B cell (primary cell): ENCODE results near the gene PGAM2. TPM values are rescaled to one million over a fixed set of nuclear protein-coding genes. Genes with fewer than 3 reads are reported as not detected.
A peak's percentile ranks its signal among the peaks of the same experiment; 100 is the strongest.

Experiments used
- ATAC-seq: fragments of 200-7000 bp; cut with Tn5 transposase; one replicate; pipeline ENCODE4 v1.10.0; 2021; ENCODE audit warnings: low read depth, mild to moderate bottlenecking, moderate number of reproducible peaks, moderate library complexity
- CTCF ChIA-PET: fragments of 350-600 bp; sonication (Branson Sonifier 250); formaldehyde crosslinking; loops from one replicate; lab custom pipeline; 2021; ENCODE audit warnings: antibody characterized with exemption, inconsistent platforms; lab: Charles Lee
- POLR2A ChIA-PET: fragments of 350-600 bp; sonication (Branson Sonifier 250); formaldehyde crosslinking; loops from one replicate; lab custom pipeline; 2021; ENCODE audit warnings: antibody characterized with exemption; lab: Charles Lee
- DNase-seq: peaks from one replicate; pipeline ENCODE4 v3.0.0; 2013
- H2AFZ ChIP-seq: 2 replicates; pipeline ENCODE4 v1.6.1; 2012; ENCODE audit warnings: mild to moderate bottlenecking, low read depth, low read length; ENCODE audit not compliant: insufficient read depth, poor library complexity, severe bottlenecking
- H3K27ac ChIP-seq, 2 donors: 1 replicate in 1 of 2; 2 replicates in 1 of 2; pipeline ENCODE4 v1.5.1; 2012 to 2013; ENCODE audit warnings: low read length in 2 of 2, mild to moderate bottlenecking in 2 of 2, moderate library complexity in 1 of 2
- H3K27me3 ChIP-seq, 4 experiments: fragments of 200-600 bp in 1 of 4; sonication (generic) in 1 of 4; replicated peaks in 1 of 4; 1 replicate in 2 of 4; 2 replicates in 2 of 4; pipeline versions ENCODE4 v1.6.1 to v1.7.0; 2013 to 2016; ENCODE audit warnings: low read length in 3 of 4, mild to moderate bottlenecking in 2 of 4, mixed read lengths in 1 of 4, moderate library complexity in 1 of 4; ENCODE audit not compliant: insufficient read depth in 4 of 4, control insufficient read depth in 3 of 4; ENCODE audit errors: control extremely low read depth in 1 of 4
- H3K36me3 ChIP-seq, 2 experiments: replicated peaks in 1 of 2; 1 replicate in 1 of 2; 2 replicates in 1 of 2; pipeline versions ENCODE4 v1.6.1 to v1.7.1; 2013; ENCODE audit warnings: low read length in 1 of 2; ENCODE audit not compliant: insufficient read depth in 2 of 2, control insufficient read depth in 1 of 2; ENCODE audit errors: control extremely low read depth in 1 of 2, extremely low read depth in 1 of 2
- H3K4me1 ChIP-seq, 2 donors: fragments of 200-600 bp in 1 of 2; sonication (generic) in 1 of 2; 1 replicate in 1 of 2; 2 replicates in 1 of 2; pipeline versions ENCODE4 v1.5.1 to v1.6.1; 2013 to 2017; ENCODE audit warnings: low read length in 2 of 2; ENCODE audit not compliant: control insufficient read depth in 2 of 2, insufficient read depth in 2 of 2
- H3K4me2 ChIP-seq: replicated peaks from 2 replicates; pipeline ENCODE3; 2012; ENCODE audit warnings: mild to moderate bottlenecking, low read depth, low read length; ENCODE audit not compliant: poor library complexity, severe bottlenecking
- H3K4me3 ChIP-seq, 5 experiments: fragments of 200-600 bp in 1 of 5; sonication (generic) in 1 of 5; 1 replicate in 3 of 5; 2 replicates in 2 of 5; pipeline versions ENCODE4 v1.5.1 to v1.7.0; 2011 to 2016; ENCODE audit warnings: low read length in 4 of 5, mild to moderate bottlenecking in 4 of 5, low read depth in 2 of 5, control low read depth in 1 of 5, moderate library complexity in 1 of 5; ENCODE audit not compliant: insufficient read depth in 1 of 5; ENCODE audit errors: control extremely low read depth in 1 of 5, extremely low read depth in 1 of 5
- H3K79me2 ChIP-seq: fragments of 200-600 bp; sonication (generic); one replicate; pipeline ENCODE4 v1.6.0; 2016; ENCODE audit warnings: low read length; ENCODE audit not compliant: control insufficient read depth, insufficient read depth
- H3K9ac ChIP-seq: fragments of 200-600 bp; sonication (generic); 2 replicates; pipeline ENCODE4 v1.6.1; 2017; ENCODE audit warnings: mild to moderate bottlenecking, low read length, moderate library complexity
- H3K9me3 ChIP-seq, 3 donors: one replicate each; pipeline versions ENCODE4 v1.6.1 to v1.7.1; 2013; ENCODE audit warnings: low read length in 2 of 3; ENCODE audit not compliant: control insufficient read depth in 2 of 3, insufficient read depth in 1 of 3; ENCODE audit errors: control extremely low read depth in 1 of 3
- H4K20me1 ChIP-seq: 2 replicates; pipeline ENCODE4 v1.6.0; 2012; ENCODE audit warnings: mild to moderate bottlenecking, low read length; ENCODE audit not compliant: insufficient read depth, control insufficient read depth, poor library complexity, severe bottlenecking
- H3K27ac Mint-ChIP-seq: one replicate; pipeline ENCODE4 v1.8.0; 2021; ENCODE audit warnings: mixed read lengths
- H3K27me3 Mint-ChIP-seq: one replicate; pipeline ENCODE4 v1.8.0; 2021; ENCODE audit warnings: mixed read lengths
- H3K4me1 Mint-ChIP-seq: one replicate; pipeline ENCODE4 v1.8.0; 2021; ENCODE audit warnings: mixed read lengths
- H3K4me3 Mint-ChIP-seq: one replicate; pipeline ENCODE4 v1.8.0; 2021; ENCODE audit warnings: mixed read lengths
- H3K9me3 Mint-ChIP-seq: one replicate; pipeline ENCODE4 v1.8.0; 2022; ENCODE audit warnings: mixed read lengths; ENCODE audit not compliant: insufficient read depth
- CTCF ChIP-seq: fragments of 200-600 bp; IDR thresholded peaks from one replicate; pipeline ENCODE4 v1.8.0; 2022; ENCODE audit warnings: antibody characterized with exemption, mild to moderate bottlenecking
- EZH2 ChIP-seq: IDR thresholded peaks from 2 replicates; pipeline ENCODE4 v1.6.1; 2012; ENCODE audit warnings: borderline replicate concordance, low read depth, mild to moderate bottlenecking, moderate library complexity, low read length; ENCODE audit not compliant: insufficient read depth, poor library complexity, severe bottlenecking
- WGBS: methylation state at CpG from one replicate; pipeline ENCODE4 v1.1.5; 2013; ENCODE audit warnings: missing lambda C conversion rate; ENCODE audit not compliant: insufficient coverage; 5-methylcytosine and 5-hydroxymethylcytosine counted together
- intact Hi-C: fragments of 100-400 bp; cut with micrococcal nuclease; formaldehyde crosslinking; loops from one replicate; pipeline ENCODE4 v1.10.0; 2022
- polyA plus RNA-seq: library from polyadenylated mRNA; depleted of rRNA; stranded (reverse); fragments of >200 nt; gene quantifications from 2 replicates; pipeline ENCODE4 v1.2.3, GENCODE V29; 2012
- total RNA-seq, 2 donors: library from RNA; stranded (reverse); fragments of 120-200 nt in 1 of 2; gene quantifications; 1 replicate in 1 of 2; 2 replicates in 1 of 2; pipeline versions ENCODE4 v1.2.3 to v1.2.4, GENCODE V29; 2013 to 2022

PGAM2 gene
- total and polyA plus RNA-seq, 2 donors (not counting 1 experiment from before 2014, with no cell fraction given): 0.69 to 3.2 TPM

GRCh38 chr7:44043902-44044301 is 21.5 kb downstream of the PGAM2 start:
- Histone ChIP-seq H3K4me2 (peak overlapping the region; percentile 93), H3K9me3 (no peaks in the 10 kb centered on the region), H3K4me3 (peak overlapping the region; percentile 76 to 96 (median 87)), H3K27ac (peak overlapping the region; percentile 83 to 96), H3K79me2 (peaks cover 54% of the 10 kb centered on the region), H3K27me3 (no peaks in the 10 kb centered on the region), H3K4me1 (peaks cover 44 to 53% of the 10 kb centered on the region in 2 donors), H4K20me1 (peaks cover 34% of the 10 kb centered on the region), H3K9ac (peak overlapping the region; percentile 87), H2AFZ (peak overlapping the region; percentile 83), H3K36me3 (peaks cover 0 to 17% of the 10 kb centered on the region in 2 experiments)
- H3K9me3 Mint-ChIP-seq: no peaks in the 10 kb centered on the region
- TF ChIP-seq CTCF (no peak), EZH2 (no peak)
- H3K27ac Mint-ChIP-seq: peak overlapping the region; percentile 97
- peak overlapping the region; percentile 98 for H3K4me3 Mint-ChIP-seq
- DNase-seq (no peak), ATAC-seq (no peak)
- intact Hi-C loops: loop anchor here (1.0 to 10.0 kb wide), 3 partner anchors 25 to 981 kb away; partner anchors contain the start of gene POLM
- H3K4me1 Mint-ChIP-seq: peaks cover 54% of the 10 kb centered on the region
- H3K27me3 Mint-ChIP-seq: no peaks in the 10 kb centered on the region
- ChIA-PET POLR2A (interaction anchor here (0.5 to 2.4 kb wide), 8 partner anchors 15 to 963 kb away, joined by 3 to 15 read pairs (median 4); partner anchors contain the start of gene POLM), CTCF (interaction anchor here (1.1 to 1.6 kb wide), 4 partner anchors 15 to 157 kb away, joined by 3 to 11 read pairs (median 6); partner anchors contain the start of gene YKT6)
- 51% methylated on average over 3 of the region's 8 CpGs for WGBS

DNA sequence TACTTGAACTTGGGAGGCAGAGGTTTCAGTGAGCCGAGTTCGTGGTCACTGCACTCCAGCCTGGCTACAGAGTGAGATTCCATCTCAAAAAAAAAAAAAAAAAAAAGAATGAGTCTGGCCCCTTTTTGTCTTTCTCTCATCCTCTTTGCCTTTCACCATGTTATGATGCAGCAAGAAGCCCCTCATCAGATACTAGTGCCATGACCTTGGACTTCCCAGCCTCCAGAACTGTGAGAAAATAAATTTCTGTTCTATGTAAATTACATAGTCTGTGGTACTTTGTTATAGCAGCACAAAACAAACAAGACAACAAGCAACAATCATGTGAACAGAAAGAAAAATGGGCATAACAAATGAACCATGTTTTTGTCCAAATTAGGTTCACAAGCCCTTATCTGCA is 23.1 kb downstream of the PGAM2 start:
- Histone ChIP-seq H3K4me2 (no peak overlapping the region), H3K27ac (no peak overlapping the region), H3K9me3 (no peaks in the 10 kb centered on the region), H3K4me3 (no peak overlapping the region), H3K4me1 (peaks cover 27 to 36% of the 10 kb centered on the region in 2 donors), H2AFZ (no peak overlapping the region), H3K36me3 (peaks cover 0 to 5% of the 10 kb centered on the region in 2 experiments), H3K79me2 (peaks cover 37% of the 10 kb centered on the region), H3K9ac (no peak overlapping the region), H3K27me3 (no peaks in the 10 kb centered on the region), H4K20me1 (peaks cover 22% of the 10 kb centered on the region)
- POLR2A ChIA-PET: no interaction called here
- Mint-ChIP-seq H3K9me3 (no peaks in the 10 kb centered on the region), H3K27ac (peak overlapping the region; percentile 66), H3K27me3 (no peaks in the 10 kb centered on the region), H3K4me1 (peaks cover 41% of the 10 kb centered on the region), H3K4me3 (peak overlapping the region; percentile 69)
- WGBS: 100% methylated on average over 1 of the region's 2 CpGs
- CTCF ChIA-PET: no interaction called here
- TF ChIP-seq CTCF (no peak), EZH2 (no peak)
- DNase-seq: no peak
- intact Hi-C loops: loop anchor here (10.0 kb wide), 1 partner anchor 983 kb away; no protein-coding TSS in a partner anchor
- ATAC-seq: no peak
